ENCODE data around the gene SCCPDH. TPM values are rescaled to one million over a fixed set of nuclear protein-coding genes. Genes with fewer than 3 reads are reported as not detected.

Gene SCCPDH
- total RNA-seq, 2 experiments from 2014 or later: 21.5 to 22.5 TPM

- peaks cover 2% of the 10 kb centered on the region for H3K4me1 Mint-ChIP-seq (ENCODE audit: low read depth)
These were observed 69.2 kb downstream of the SCCPDH start for GRCh38 chr1:246793356-246793896.

GRCh38 chr1:246794048-246794827, 70.0 kb downstream of the SCCPDH start:
- Mint-ChIP-seq H3K4me3 (no peak overlapping the region), H3K9me3 (no peaks in the 10 kb centered on the region), H3K27me3 (peaks cover 4% of the 10 kb centered on the region), H3K27ac (no peak overlapping the region), H3K36me3 (no peaks in the 10 kb centered on the region), H3K4me1 (ENCODE audit: low read depth) (peaks cover 1% of the 10 kb centered on the region)
- CTCF ChIA-PET: no interaction called here
- intact Hi-C loops (cut with micrococcal nuclease): no loop called here
- no peak for DNase-seq
- POLR2A ChIA-PET: interaction anchor here (0.7 kb wide), 1 partner anchor 15 kb away, joined by 3 read pairs; no protein-coding TSS in a partner anchor

More at GRCh38 chr1:246793356-246793896, 69.2 kb downstream of the SCCPDH start:
- peaks cover 7% of the 10 kb centered on the region for H3K27me3 Mint-ChIP-seq
- CTCF ChIA-PET: no interaction called here
- no peak for DNase-seq
- POLR2A ChIA-PET: interaction anchor here (0.7 kb wide), 1 partner anchor 14 kb away, joined by 3 read pairs; no protein-coding TSS in a partner anchor
- H3K27ac Mint-ChIP-seq: no peak overlapping the region
- H3K4me3 Mint-ChIP-seq: no peak overlapping the region
- H3K9me3 Mint-ChIP-seq: no peaks in the 10 kb centered on the region
- no peaks in the 10 kb centered on the region for H3K36me3 Mint-ChIP-seq
- intact Hi-C loops (cut with micrococcal nuclease): no loop called here

- ChIA-PET POLR2A (no interaction called here), CTCF (no interaction called here)
- no peaks in the 10 kb centered on the region for H3K36me3 Mint-ChIP-seq
- H3K4me1 Mint-ChIP-seq (ENCODE audit: low read depth): no peaks in the 10 kb centered on the region
- intact Hi-C loops (cut with micrococcal nuclease): no loop called here
- H3K9me3 Mint-ChIP-seq: no peaks in the 10 kb centered on the region
- no peak overlapping the region for H3K4me3 Mint-ChIP-seq
- DNase-seq: no peak
- no peak overlapping the region for H3K27ac Mint-ChIP-seq
- peaks cover 3% of the 10 kb centered on the region for H3K27me3 Mint-ChIP-seq
These were observed 70.8 kb downstream of the SCCPDH start for GRCh38 chr1:246794828-246795671.

- ChIA-PET CTCF (no interaction called here), POLR2A (no interaction called here)
- no peak for DNase-seq
- H3K4me3 Mint-ChIP-seq: no peak overlapping the region
- H3K9me3 Mint-ChIP-seq: no peaks in the 10 kb centered on the region
- intact Hi-C loops (cut with micrococcal nuclease): no loop called here
- no peaks in the 10 kb centered on the region for H3K4me1 Mint-ChIP-seq (ENCODE audit: low read depth)
- H3K36me3 Mint-ChIP-seq: no peaks in the 10 kb centered on the region
- no peak overlapping the region for H3K27ac Mint-ChIP-seq
- H3K27me3 Mint-ChIP-seq: no peaks in the 10 kb centered on the region
These were observed 71.9 kb downstream of the SCCPDH start for GRCh38 chr1:246795906-246796694.

- CTCF ChIA-PET: no interaction called here
- Mint-ChIP-seq H3K9me3 (no peaks in the 10 kb centered on the region), H3K4me1 (ENCODE audit: low read depth) (no peaks in the 10 kb centered on the region), H3K4me3 (no peak overlapping the region), H3K27me3 (no peaks in the 10 kb centered on the region), H3K36me3 (no peaks in the 10 kb centered on the region), H3K27ac (no peak overlapping the region)
- no peak for DNase-seq
- POLR2A ChIA-PET: no interaction called here
- intact Hi-C loops (cut with micrococcal nuclease): no loop called here
These were observed 72.9 kb downstream of the SCCPDH start for GRCh38 chr1:246797157-246797556.

GRCh38 chr1:246797597-246797996, 73.4 kb downstream of the SCCPDH start:
- H3K4me3 Mint-ChIP-seq: no peak overlapping the region
- H3K9me3 Mint-ChIP-seq: no peaks in the 10 kb centered on the region
- H3K27me3 Mint-ChIP-seq: no peaks in the 10 kb centered on the region
- intact Hi-C loops (cut with micrococcal nuclease): no loop called here
- ChIA-PET CTCF (no interaction called here), POLR2A (no interaction called here)
- DNase-seq: no peak
- no peaks in the 10 kb centered on the region for H3K4me1 Mint-ChIP-seq (ENCODE audit: low read depth)
- no peak overlapping the region for H3K27ac Mint-ChIP-seq
- H3K36me3 Mint-ChIP-seq: no peaks in the 10 kb centered on the region

GRCh38 chr1:246798107-246798506, 73.9 kb downstream of the SCCPDH start:
- intact Hi-C loops (cut with micrococcal nuclease): no loop called here
- CTCF ChIA-PET: no interaction called here
- no peak overlapping the region for H3K27ac Mint-ChIP-seq

GRCh38 chr1:246798606-246799496, 74.6 kb downstream of the SCCPDH start:
- POLR2A ChIA-PET: no interaction called here

More at GRCh38 chr1:246798107-246798506, 73.9 kb downstream of the SCCPDH start:
- Mint-ChIP-seq H3K36me3 (no peaks in the 10 kb centered on the region), H3K27me3 (no peaks in the 10 kb centered on the region), H3K4me3 (no peak overlapping the region), H3K4me1 (ENCODE audit: low read depth) (no peaks in the 10 kb centered on the region), H3K9me3 (no peaks in the 10 kb centered on the region)
- POLR2A ChIA-PET: no interaction called here
- DNase-seq: no peak

GRCh38 chr1:246800356-246800755, 76.1 kb downstream of the SCCPDH start:
- ChIA-PET CTCF (no interaction called here), POLR2A (no interaction called here)
- Mint-ChIP-seq H3K4me3 (no peak overlapping the region), H3K4me1 (ENCODE audit: low read depth) (no peaks in the 10 kb centered on the region), H3K27me3 (no peaks in the 10 kb centered on the region), H3K9me3 (no peaks in the 10 kb centered on the region), H3K27ac (no peak overlapping the region), H3K36me3 (no peaks in the 10 kb centered on the region)
- DNase-seq: no peak
- intact Hi-C loops (cut with micrococcal nuclease): no loop called here

More at GRCh38 chr1:246798606-246799496, 74.6 kb downstream of the SCCPDH start:
- Mint-ChIP-seq H3K36me3 (no peaks in the 10 kb centered on the region), H3K4me1 (ENCODE audit: low read depth) (no peaks in the 10 kb centered on the region), H3K4me3 (no peak overlapping the region), H3K27me3 (no peaks in the 10 kb centered on the region), H3K27ac (no peak overlapping the region), H3K9me3 (no peaks in the 10 kb centered on the region)
- CTCF ChIA-PET: no interaction called here
- intact Hi-C loops (cut with micrococcal nuclease): no loop called here
- no peak for DNase-seq

- Mint-ChIP-seq H3K27ac (no peak overlapping the region), H3K4me1 (ENCODE audit: low read depth) (no peaks in the 10 kb centered on the region), H3K27me3 (no peaks in the 10 kb centered on the region), H3K36me3 (no peaks in the 10 kb centered on the region), H3K9me3 (no peaks in the 10 kb centered on the region), H3K4me3 (no peak overlapping the region)
- CTCF ChIA-PET: no interaction called here
- DNase-seq: no peak
- POLR2A ChIA-PET: no interaction called here
- intact Hi-C loops (cut with micrococcal nuclease): no loop called here
These were observed 76.5 kb downstream of the SCCPDH start for GRCh38 chr1:246800756-246801155.

- DNase-seq: no peak
- CTCF ChIA-PET: no interaction called here
- Mint-ChIP-seq H3K27ac (no peak overlapping the region), H3K4me3 (no peak overlapping the region), H3K27me3 (no peaks in the 10 kb centered on the region), H3K9me3 (no peaks in the 10 kb centered on the region), H3K4me1 (ENCODE audit: low read depth) (no peaks in the 10 kb centered on the region), H3K36me3 (no peaks in the 10 kb centered on the region)
- intact Hi-C loops (cut with micrococcal nuclease): no loop called here
- POLR2A ChIA-PET: no interaction called here
These were observed 77.2 kb downstream of the SCCPDH start for GRCh38 chr1:246801241-246802020.

Data from activated CD4-positive, alpha-beta memory T cell treated with anti-CD3 and anti-CD28 coated beads for 36 hours (primary cell).